GM21576 (cell line): Measurements from ENCODE around the gene KLK13.
A peak's percentile ranks its signal among the peaks of the same experiment; 100 is the strongest.

Experiments
- ATAC-seq: cut with Tn5 transposase; IDR thresholded peaks from one replicate; pipeline ENCODE4 v1.9.1; 2021; ENCODE audit warnings: mild to moderate bottlenecking, moderate library complexity; ENCODE audit not compliant: unreplicated experiment

KLK13 gene, protein sequence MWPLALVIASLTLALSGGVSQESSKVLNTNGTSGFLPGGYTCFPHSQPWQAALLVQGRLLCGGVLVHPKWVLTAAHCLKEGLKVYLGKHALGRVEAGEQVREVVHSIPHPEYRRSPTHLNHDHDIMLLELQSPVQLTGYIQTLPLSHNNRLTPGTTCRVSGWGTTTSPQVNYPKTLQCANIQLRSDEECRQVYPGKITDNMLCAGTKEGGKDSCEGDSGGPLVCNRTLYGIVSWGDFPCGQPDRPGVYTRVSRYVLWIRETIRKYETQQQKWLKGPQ

DNA sequence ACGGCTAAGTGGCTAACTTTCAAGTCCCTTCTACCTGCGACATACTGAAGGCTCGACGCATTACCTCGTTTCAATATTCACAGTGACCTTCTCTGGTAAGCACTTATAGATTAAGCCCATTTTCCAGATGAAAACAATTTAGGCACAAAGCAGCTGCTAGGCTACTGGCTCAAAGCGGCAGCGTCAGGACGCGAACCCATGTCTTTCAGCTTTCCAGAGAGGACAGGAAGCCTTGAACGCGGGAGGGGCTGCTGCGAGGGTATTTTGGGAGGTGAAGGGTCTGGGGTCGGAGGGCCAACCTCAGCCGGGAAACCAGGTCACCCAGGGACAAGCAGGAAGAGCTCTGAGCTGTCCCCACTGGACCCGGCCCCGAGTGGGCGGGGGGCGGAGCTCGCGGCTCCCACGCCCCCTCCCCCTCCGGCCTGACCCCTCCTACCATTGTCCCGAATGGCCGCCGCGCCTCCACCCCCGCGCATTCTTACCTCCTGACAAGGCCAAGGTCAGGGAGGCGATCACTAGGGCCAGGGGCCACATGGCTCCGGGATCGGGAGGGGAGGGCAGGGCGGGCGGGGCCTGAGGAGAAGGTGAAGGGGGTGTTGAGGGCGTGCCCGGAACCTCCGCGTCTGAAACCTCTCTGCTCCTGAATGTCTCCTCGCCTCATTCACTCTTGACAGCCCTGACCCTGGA is at the start of gene KLK13:
TSS of gene KLK13 (minus strand) at position 559 of the 687 bp plus-strand sequence. CDS start at position 534, 25 bp downstream.
- no peak for ATAC-seq

DNA sequence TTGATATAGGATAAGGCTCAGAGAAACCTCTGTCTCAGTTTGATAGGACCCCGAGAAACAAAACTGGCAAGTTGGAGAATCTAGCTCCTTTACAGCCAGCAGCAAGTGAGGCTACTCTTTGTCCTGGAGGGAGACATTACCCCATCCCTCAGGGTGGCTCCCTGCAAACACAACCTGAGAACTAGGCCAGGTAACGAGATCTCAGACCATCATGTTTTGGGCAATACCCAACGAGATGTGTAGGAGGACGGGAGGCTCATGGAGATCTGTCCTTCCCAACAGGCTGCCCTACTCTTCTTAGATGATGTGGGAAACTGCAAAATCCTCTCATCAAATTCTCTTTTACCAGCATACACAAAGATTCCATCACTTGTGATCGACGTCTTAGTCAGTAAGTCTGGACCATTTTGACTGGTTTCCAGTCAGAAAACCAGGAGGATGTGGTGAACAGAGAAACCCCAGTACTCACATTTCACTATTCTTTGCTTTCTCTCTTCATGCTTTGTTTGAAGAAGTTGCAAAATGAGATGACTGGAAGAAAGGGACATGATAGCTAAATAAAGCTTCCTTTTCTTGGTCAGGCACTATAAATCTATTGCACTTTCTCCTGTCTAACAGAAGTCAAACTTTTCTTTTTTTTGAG is 49.3 kb upstream of the KLK13 start:
- ATAC-seq = no peak

DNA sequence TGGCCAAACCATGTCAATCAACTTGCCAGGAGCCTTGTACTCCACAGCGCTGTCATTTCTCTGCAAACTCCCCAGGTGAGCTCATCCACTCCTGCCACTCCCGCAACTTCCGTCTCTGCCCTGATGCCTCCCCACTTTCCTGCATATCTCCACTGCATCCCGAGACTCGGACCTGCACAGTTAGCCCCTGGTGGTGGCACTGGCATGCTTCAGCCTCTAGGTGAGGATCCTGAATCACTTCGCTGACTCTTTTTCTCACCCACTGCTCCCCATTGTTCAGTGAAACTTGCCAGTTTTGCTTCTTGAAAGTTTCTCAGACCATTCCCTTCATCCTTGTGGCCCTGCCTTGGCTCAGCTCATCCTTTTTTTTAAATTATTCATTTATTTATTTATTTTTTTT is 46.7 kb upstream of the KLK13 start:
- no peak for ATAC-seq

DNA sequence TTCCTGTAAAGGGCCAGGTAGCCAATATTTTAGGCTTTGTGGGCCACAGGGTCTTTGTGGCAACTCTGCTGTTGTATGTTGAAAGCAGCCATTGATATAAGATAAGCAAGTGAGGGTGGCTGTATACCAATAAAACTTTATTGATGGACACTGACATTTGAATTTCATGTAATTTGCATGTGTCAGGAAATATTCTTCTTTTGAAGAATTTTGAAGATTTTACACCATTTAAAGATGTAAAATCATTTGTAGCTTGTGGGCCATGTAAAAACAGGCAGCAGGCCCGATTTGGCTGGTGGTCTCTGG is 45.7 kb upstream of the KLK13 start:
- no peak for ATAC-seq

DNA sequence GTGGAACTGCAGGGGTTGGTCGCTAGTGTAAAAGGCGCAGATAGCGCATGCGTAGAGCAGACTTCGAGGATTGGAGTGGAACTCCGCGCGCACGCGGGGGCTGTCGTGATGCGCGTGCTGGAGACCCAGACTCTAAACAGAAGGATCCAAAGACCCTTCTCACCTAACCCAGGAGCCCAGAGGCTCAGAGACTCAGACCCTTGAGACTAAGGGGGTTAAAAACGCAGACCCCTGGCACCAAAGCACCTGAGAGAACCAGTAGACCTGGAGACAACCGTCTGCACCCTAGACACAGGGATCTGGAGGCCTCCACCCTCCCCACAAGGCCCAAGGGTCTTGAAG is 43.9 kb upstream of the KLK13 start:
- ATAC-seq = peak; percentile 23

DNA sequence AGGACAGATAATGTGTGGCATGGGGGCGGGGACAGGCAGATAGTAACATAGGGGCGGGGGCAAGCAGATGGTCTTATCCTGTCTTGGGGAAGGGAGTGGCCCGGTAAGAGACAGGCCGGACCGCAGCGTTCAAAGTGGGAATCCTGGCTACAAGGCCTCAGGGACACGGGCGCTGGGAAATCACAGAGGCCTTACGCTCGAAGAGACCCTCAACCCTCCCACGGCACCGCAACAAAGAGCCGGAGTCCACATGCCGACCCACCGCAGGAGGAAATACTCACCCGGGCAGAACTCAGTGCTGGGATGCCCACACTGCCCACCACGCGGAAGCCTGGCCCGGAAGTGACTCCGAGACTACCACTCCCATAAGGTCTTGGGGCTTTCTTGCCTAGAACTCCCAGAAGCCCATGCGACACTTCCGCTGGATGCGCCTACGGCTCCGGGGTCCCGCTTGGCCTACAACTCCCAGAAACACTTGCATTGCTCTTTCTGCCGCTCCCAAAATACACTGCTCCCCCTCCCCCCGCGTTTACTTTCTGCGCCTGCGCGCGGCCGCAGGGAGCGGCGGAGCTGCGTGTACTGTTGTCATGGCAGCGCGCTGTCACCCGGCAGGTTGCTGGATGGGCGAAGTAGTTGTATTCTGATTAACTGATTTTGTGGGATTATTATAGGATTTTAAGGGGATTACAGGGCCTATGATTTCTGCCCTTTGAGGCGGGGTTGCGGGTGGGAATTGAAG is 43.3 kb upstream of the KLK13 start, which contains the start of gene CTU1:
TSS of gene CTU1 (minus strand) at position 344 of the 739 bp plus-strand sequence. CDS start 3,840 bp downstream, outside the sequence.
- peak; percentile 92 for ATAC-seq

DNA sequence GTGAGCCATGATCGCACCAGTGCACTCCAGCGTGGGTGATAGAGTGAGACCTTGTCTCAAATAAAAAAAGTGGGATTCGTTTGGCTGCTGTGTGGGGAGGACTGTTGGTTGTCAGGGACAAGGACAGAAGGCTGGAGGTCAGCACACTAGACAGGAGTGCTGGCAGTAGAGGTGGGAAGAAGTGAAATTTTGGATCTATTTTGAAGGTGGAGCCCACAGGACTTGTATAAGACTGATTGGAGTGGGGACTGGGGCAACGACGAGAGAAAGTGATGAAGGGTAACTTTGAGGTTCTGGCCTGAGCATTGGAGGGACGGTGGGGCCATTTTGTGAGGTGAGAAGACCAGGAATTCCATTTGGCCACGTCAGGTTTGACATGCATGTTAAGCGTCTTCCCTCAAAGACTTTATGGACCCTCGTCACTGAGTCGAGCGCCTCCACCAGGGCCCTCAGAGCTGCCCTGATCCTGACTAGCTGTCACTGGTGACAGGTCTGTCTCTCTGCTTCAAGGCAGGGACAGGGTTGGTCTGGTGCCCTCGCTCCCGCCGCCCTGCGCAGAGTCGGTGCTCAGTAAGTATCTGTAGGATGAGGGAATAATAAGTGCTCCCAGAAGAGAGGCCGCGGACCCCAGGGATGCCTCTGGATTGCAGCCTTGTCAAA is 42.6 kb upstream of the KLK13 start:
- no peak for ATAC-seq

DNA sequence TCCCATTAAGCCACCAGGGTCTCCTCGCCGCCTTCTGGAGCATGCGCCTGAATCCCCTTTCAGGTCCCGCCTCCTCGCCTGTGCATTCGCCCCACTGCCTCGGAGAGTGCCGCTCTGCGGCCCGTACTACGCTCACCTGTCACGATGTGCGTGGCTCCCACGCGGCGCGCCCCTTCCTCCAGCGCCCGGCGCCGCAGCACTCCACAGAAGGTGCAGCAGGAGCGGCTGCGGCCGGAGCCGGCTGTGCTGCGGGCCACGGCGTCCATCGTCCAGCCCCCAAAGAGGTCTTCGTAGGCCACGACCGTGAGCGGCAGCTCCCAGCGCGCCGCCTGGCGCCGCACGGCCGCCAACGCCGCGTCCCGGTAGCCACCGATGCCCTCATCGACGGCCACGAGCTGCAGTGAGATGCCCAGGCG is 39.0 kb upstream of the KLK13 start:
- ATAC-seq = no peak

DNA sequence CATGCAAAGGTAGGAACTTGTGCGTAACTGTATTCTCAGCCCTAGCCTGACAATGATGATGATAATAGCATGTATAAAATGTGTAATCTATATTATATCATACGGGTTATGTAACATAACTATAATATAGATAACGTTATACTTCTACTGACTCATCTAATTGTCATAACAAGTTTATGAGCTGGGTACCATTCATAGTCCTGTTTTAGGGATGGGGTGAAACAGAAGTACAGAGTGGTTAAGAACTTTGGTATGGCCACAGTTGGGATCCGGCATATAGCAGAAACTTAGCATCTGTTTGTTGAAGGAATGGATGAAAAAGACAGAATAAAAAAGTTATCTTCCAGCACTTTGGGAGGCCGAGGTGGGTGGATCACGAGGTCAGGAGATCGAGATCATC is 38.1 kb upstream of the KLK13 start:
- ATAC-seq = no peak

DNA sequence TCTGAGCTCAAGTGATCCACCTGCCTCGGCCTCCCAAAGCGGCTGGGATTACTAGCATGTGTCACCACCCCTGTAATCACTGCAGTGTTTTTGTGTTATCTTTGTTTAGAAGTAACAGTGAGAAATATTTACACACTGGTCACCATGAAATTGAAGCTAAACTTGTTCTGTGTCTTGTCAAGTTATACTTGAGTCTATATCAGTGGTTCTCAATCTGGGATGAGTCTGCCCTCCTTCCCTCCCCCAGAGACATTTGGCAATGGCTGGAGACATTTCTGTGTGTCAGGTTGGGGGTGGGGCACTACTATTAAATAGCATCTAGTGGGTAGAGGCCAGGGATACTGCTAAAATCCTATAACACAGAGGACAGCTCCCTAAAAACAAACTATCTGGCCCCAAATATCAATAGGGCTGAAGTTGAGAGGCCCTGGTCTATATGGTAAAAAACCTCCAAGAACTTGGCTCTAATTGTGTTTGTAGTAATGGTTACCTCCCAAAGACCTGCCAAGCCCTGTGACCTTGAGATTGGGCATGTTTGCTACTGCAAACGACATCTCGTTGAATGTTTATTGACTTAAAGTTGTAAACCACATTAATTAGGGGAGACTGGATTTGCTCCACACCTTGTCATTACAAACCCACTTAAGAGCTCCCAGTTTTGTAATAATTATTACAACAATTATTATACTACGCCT is 36.4 kb upstream of the KLK13 start:
- no peak for ATAC-seq

DNA sequence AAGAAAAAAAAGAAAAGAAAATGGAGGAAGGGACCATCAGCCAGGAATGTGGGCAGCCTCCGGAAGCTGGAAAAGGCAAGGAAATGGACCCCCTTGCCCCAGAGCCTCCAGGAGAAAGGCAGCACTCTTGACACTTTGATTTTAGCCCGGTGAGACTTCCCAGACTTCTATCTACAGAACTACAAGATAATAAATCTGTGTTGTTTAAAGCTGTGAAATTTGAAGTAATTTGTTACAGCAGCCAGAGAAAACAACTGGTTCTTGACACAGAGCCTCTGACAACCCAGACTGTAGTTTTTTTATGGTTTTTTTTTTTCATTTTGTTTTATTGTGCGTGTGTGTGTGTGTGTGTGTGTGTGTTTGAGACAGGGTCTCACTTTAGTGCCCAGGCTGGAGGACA is 35.7 kb upstream of the KLK13 start:
- no peak for ATAC-seq

DNA sequence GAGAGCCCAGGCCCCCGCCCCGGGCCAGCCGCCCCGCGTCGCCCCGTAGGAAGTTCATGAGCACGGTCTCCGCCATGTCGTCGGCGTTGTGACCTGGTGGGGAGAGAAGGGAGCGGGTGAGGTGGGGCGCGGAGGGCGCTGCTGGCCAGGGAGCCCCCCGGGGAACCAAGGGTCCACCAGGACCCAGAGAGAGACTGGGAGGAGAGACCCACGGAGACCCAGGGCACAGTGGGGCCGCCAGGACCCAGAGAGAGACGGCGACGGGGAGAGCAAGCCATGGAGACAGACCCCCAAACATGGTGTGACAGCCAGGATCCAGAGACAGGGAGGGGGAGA is 34.1 kb upstream of the KLK13 start:
- ATAC-seq = no peak

DNA sequence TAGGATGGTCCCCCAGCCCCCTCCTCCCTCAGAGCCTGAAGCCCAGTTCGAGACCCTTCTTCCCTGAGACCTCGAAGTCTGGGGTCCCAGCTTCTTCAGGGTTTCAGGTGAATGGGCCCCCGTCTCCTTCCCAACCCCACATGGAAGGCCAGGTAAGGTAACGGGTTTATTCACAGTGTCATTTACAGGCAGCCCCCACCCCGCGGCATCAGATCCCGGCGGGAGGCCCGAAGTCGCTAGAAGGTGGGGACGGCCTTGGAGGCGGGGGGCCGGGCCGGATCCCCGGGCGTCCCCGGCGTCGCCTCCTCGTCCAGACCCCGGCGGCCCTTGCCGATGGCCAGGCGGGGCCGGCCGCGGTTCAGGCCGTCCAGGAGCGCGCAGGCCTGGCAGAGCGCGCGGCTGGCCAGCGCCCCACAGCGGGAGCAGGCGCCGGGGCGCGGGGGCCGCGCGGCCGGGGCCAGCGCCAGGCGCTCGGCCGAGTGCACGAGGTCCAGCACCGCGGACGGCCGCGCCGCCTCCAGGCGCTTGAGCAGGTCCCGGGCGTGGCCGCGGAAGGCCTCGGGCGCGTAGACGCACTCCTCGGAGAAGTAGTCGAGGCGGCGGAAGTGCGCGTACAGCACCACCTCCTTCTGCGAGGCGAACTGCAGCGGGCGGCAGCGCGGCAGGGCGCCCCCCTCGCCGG is 33.6 kb upstream of the KLK13 start:
- ATAC-seq = no peak

DNA sequence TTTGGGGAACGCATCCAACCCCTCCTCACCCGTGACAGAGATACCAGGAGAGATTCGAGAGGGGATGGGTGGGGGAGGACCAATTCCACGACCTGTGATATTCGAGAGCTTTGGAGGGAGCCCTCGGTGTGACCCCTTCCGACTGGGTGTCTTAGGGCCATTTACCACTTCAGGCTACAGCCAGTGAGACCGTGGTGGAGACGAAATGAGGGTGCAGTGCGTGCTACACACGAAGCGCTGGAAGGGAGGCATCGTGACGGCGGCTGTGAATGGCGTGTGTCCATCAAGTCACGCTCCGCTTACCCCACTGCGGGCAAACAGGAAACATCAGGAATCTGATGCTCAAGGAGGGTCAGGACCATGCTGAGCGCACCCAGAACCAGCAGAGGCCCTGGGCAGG is 32.9 kb upstream of the KLK13 start:
- no peak for ATAC-seq

DNA sequence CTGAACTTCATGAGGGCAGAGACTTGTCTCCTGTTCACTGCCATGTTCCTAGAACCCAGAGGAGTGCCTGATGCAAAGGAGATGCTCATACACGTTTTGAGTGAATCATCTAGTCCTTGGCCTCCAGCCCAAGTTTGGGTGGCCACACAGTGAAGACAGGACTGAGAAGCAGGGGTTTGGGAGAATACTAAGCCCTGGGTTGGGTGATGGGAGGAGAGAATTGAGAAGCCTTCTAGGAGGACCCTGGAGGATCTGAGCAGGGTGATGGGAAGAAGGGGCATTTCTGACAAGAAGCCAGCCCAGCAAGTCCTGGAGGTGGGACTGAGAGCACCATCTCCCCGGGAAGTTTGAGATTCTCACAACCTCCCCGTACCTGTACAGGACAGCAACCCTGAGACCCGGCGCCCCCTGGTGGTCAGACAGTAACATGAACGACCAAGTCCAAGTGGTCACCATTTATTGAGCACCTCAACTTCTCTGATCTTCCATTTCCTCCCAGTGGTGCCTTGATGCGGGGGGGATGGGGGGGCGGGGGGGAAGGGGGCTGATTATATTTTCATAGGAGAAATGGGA is 32.4 kb upstream of the KLK13 start:
- ATAC-seq = no peak

DNA sequence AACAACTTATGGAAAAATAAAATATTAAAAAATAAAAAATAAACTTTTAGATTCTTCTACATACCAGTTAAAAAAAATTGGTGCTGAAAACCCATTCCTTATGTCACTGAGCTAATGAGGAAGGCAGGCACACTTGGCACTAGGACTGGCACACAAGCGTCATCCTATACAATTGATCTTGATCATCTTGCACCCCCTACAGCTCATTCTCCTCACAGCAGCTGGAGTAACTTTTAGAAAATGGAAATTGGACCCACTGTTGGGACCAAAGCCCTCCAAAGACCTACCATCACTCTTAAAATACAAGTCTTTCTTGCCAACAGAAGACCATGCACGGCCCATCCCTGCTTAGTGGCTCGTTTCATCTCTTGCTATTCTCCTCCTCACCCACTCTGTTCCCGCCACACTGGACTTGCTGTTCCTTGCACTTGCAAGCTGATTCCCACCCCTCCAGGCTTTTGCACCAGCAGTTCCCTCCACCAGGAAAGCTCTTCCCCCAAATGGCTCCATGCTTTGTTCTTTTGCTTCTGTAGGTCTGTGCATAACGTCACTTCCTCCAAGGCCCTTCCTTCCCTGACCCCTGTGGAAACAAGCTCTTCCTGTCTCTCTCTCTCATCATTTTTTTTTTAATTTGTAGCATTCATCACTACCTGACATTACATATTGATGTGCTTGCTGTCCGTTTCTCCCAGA is 31.7 kb upstream of the KLK13 start:
- ATAC-seq = no peak

DNA sequence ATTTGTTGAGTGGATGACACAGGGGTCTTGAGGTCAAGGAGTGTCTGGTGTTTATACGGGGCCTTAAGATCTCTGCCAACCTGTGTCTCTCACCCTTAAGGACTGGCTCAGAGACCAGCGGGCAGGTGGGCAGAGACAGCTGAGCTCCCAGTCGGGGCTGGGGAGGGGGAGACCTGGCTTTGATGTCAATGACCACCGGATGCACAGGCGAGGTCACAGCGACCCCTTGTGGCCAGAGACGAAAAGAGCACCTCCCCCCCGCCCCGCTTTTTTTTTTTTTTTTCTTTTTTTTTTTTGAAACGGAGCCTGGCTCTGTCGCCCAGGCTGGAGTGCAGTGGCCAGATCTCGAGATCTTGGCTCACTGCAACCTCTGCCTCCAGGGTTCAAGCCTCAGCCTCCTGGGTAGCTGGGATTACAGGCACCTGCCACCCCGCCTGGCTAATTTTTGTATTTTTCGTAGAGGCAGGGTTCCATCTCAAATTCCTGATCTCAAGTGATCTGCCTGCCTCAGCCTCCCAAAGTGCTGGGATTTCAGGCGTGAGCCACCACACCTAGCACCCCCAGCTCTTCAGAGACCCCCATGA is 29.9 kb upstream of the KLK13 start:
- ATAC-seq = no peak

DNA sequence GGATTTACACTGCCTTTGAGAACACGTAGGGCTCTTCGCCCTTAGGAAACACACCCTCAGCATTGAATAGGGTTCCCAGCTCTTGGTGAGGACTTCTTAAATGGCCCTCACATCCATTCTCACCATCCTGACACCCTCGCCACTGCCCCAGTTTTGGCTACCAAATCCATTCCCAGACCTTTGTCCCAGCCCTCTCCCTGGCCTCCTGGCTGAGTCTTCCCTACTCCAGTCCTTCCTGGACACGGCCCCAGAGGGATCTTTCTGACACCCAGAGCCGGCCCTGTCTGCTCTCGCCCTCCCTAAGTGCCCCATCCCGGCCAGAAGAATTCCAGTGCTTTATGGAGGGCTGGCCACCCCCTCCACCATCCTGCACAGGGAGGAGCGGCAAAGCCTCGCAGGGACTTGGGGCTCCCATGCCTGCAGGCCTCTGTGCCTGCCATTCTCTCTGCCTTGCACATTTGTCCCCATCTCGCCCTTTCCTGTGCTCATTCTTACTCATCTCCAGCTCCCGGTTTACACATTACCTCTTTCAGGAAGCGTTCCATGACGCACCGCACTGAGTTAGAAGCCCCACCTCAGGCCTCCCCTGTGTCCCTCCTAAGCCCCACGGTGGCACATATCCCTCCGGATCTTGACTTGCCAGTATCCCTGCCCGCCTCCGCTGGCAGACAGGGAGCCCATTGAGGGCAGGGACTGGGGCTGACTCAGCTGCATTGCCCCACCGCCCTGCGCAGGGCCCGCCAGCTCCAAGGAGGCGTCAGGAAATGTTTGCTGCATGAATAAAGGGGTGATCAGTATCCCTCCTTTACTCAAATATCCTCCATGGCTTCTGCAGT is 28.8 kb upstream of the KLK13 start:
- no peak for ATAC-seq
